HCT116 (cell line): ENCODE data around the gene RAB37. TPM values are rescaled to one million over a fixed set of nuclear protein-coding genes. Genes with fewer than 3 reads are reported as not detected.

Source experiments
- ATAC-seq: fragments of 200-7000 bp; cut with Tn5 transposase; 2 replicates; pipeline ENCODE4 v1.9.1; 2020; ENCODE audit warnings: mild to moderate bottlenecking, moderate library complexity
- BruUV-seq: library from RNA; stranded (reverse); fragments of 400-500 nt; replicated peaks from 2 replicates; lab custom pipeline; 2021; lab: Mats Ljungman, UMichigan
- CTCF ChIA-PET: fragments of 300-600 bp; sonication (Branson Sonifier 250); formaldehyde crosslinking; loops from one replicate; lab custom pipeline; 2021; ENCODE audit warnings: antibody characterized with exemption; lab: Charles Lee
- POLR2A ChIA-PET: fragments of 300-600, 350-600 bp; sonication (Branson Sonifier 250); formaldehyde crosslinking; loops from one replicate; lab custom pipeline; 2021; ENCODE audit warnings: antibody characterized with exemption; lab: Charles Lee
- RAD21 ChIA-PET, 2 experiments: fragments of 300-600 bp; sonication (Branson Sonifier 250); formaldehyde crosslinking; loops; one replicate each; lab custom pipeline; 2023; ENCODE audit warnings: low total read pairs in 2 of 2; ENCODE audit not compliant: uncharacterized antibody in 2 of 2, unreplicated experiment in 2 of 2, low non-redundant PET in 1 of 2; lab: Charles Lee
- DNase-seq: peaks from one replicate; pipeline ENCODE4 v3.0.0-alpha.2; 2010; ENCODE audit warnings: low read depth, low spot score
- H2AFZ ChIP-seq: fragments of 200-600 bp; shearing (Covaris generic), sonication (generic); 2 replicates; pipeline ENCODE4 v1.6.1; 2017; ENCODE audit warnings: low read depth, mixed run types, mixed read lengths, antibody characterized with exemption, low read length; ENCODE audit not compliant: poor library complexity, severe bottlenecking
- H3K27ac ChIP-seq: 2 replicates; pipeline ENCODE4 v1.5.1; 2012; ENCODE audit warnings: low read depth, low read length
- H3K27me3 ChIP-seq: fragments of 200-600 bp; sonication (generic); 2 replicates; pipeline ENCODE4 v1.6.1; 2016; ENCODE audit warnings: mixed run types, low read length, mixed read lengths; ENCODE audit not compliant: insufficient read depth
- H3K36me3 ChIP-seq, 2 experiments: fragments of 200-500 bp in 1 of 2; fragments of 200-600 bp in 1 of 2; sonication (Bioruptor generic) in 1 of 2; sonication (generic) in 1 of 2; 2 replicates each; pipeline versions ENCODE4 v1.5.1 to v1.6.1; 2014 to 2016; ENCODE audit warnings: low read length in 2 of 2, inconsistent platforms in 1 of 2, mixed read lengths in 1 of 2, mixed run types in 1 of 2; ENCODE audit not compliant: insufficient read depth in 2 of 2, control insufficient read depth in 1 of 2
- H3K4me1 ChIP-seq, 2 experiments: fragments of 200-600 bp in 1 of 2; sonication (generic) in 1 of 2; 2 replicates each; pipeline versions ENCODE4 v1.5.1 to v1.6.1; 2012 to 2017; ENCODE audit warnings: low read length in 2 of 2, inconsistent platforms in 1 of 2, mild to moderate bottlenecking in 1 of 2, mixed read lengths in 1 of 2, mixed run types in 1 of 2, moderate library complexity in 1 of 2; ENCODE audit not compliant: insufficient read depth in 2 of 2, control insufficient read depth in 1 of 2
- H3K4me2 ChIP-seq: fragments of 200-600 bp; sonication (generic); 2 replicates; pipeline ENCODE4 v1.6.1; 2017; ENCODE audit warnings: mixed run types, low read length, mixed read lengths
- H3K4me3 ChIP-seq, 2 experiments: fragments of 200-600 bp in 1 of 2; sonication (generic) in 1 of 2; replicated peaks in 1 of 2; 2 replicates each; pipeline ENCODE4 v1.5.1; 2011 to 2016; ENCODE audit warnings: low read length in 2 of 2, control low read depth in 1 of 2, low read depth in 1 of 2, mild to moderate bottlenecking in 1 of 2, mixed read lengths in 1 of 2, mixed run types in 1 of 2
- H3K79me2 ChIP-seq: fragments of 200-600 bp; sonication (generic); 2 replicates; pipeline ENCODE4 v1.6.1; 2017; ENCODE audit warnings: mild to moderate bottlenecking, mixed run types, low read length, moderate library complexity, mixed read lengths; ENCODE audit not compliant: insufficient read depth
- H3K9ac ChIP-seq: fragments of 200-600 bp; sonication (generic); 2 replicates; pipeline ENCODE4 v1.6.1; 2016; ENCODE audit warnings: low read length, mixed read lengths
- H3K9me2 ChIP-seq: fragments of 200-600 bp; sonication (generic), shearing (Covaris generic); 2 replicates; pipeline ENCODE4 v1.6.1; 2017; ENCODE audit warnings: mixed run types, mild to moderate bottlenecking, moderate library complexity; ENCODE audit not compliant: insufficient read depth
- H3K9me3 ChIP-seq, 2 experiments: fragments of 200-500 bp in 1 of 2; fragments of 200-600 bp in 1 of 2; sonication (Bioruptor generic) in 1 of 2; sonication (generic) in 1 of 2; 2 replicates each; pipeline ENCODE4 v1.6.1; 2014 to 2017; ENCODE audit warnings: low read length in 2 of 2, mixed read lengths in 2 of 2, inconsistent platforms in 1 of 2, low read depth in 1 of 2, mild to moderate bottlenecking in 1 of 2, mixed run types in 1 of 2, moderate library complexity in 1 of 2; ENCODE audit not compliant: control insufficient read depth in 1 of 2, insufficient read depth in 1 of 2
- H4K20me1 ChIP-seq: fragments of 200-600 bp; sonication (generic), shearing (Covaris generic); 2 replicates; pipeline ENCODE4 v1.6.1; 2017; ENCODE audit warnings: mixed run types, mild to moderate bottlenecking, moderate library complexity; ENCODE audit not compliant: insufficient read depth
- ATF3 ChIP-seq: IDR thresholded peaks from 2 replicates; pipeline ENCODE4 v1.6.1; 2012
- CEBPB ChIP-seq: IDR thresholded peaks from 2 replicates; pipeline ENCODE4 v1.6.1; 2012; ENCODE audit warnings: low read depth
- EGR1 ChIP-seq: IDR thresholded peaks from 2 replicates; pipeline ENCODE4 v1.6.1; 2012; ENCODE audit warnings: low read depth
- ELF1 ChIP-seq: IDR thresholded peaks from 2 replicates; pipeline ENCODE4 v1.6.1; 2012; ENCODE audit warnings: low read depth, borderline replicate concordance
- EZH2 ChIP-seq: fragments of 200-600 bp; sonication (generic); IDR thresholded peaks from 2 replicates; pipeline ENCODE4 v1.6.1; 2017; ENCODE audit warnings: antibody characterized with exemption, mixed run types
- FOSL1 ChIP-seq: IDR thresholded peaks from 2 replicates; pipeline ENCODE4 v1.6.1; 2012; ENCODE audit warnings: low read depth
- POLR2AphosphoS5 ChIP-seq: IDR thresholded peaks from 2 replicates; pipeline ENCODE4 v1.6.1; 2011; ENCODE audit warnings: mild to moderate bottlenecking, low read depth, low read length, moderate library complexity
- SIN3A ChIP-seq: IDR thresholded peaks from 2 replicates; pipeline ENCODE4 v1.6.1; 2012; ENCODE audit warnings: low read depth
- SRF ChIP-seq: IDR thresholded peaks from 2 replicates; pipeline ENCODE4 v1.6.1; 2012; ENCODE audit warnings: low read depth
- TCF7L2 ChIP-seq: IDR thresholded peaks from 2 replicates; pipeline ENCODE4 v1.7.0; 2011; ENCODE audit warnings: borderline replicate concordance, inconsistent platforms; ENCODE audit not compliant: insufficient read depth, insufficient read length; ENCODE audit errors: extremely low read depth
- YY1 ChIP-seq: IDR thresholded peaks from 2 replicates; pipeline ENCODE4 v1.6.1; 2011; ENCODE audit warnings: low read length, low read depth, moderate library complexity, mild to moderate bottlenecking; ENCODE audit not compliant: insufficient replicate concordance; ENCODE audit errors: extremely low read depth
- ZNF274 ChIP-seq: fragments of 200-500 bp; sonication (Bioruptor generic); IDR thresholded peaks from 2 replicates; pipeline ENCODE4 v1.6.1; 2014; ENCODE audit warnings: mild to moderate bottlenecking, low read depth, low read length, inconsistent platforms
- intact Hi-C: fragments of 100-400 bp; cut with micrococcal nuclease; formaldehyde crosslinking; loops from 2 replicates; pipeline ENCODE4 v1.10.0; 2022
- total RNA-seq: library from RNA; stranded (reverse); gene quantifications from one replicate; pipeline ENCODE4 v1.2.1, GENCODE V29; 2021; ENCODE audit not compliant: unreplicated experiment
- TF ChIP-seq, protein P1 (sequence below): IDR thresholded peaks from 2 replicates; pipeline ENCODE4 v1.6.1; 2012; ENCODE audit warnings: low read depth

Gene RAB37
- total RNA-seq, 1 experiment from 2014 or later, result 8.2 TPM

- no peak for TF ChIP-seq ZNF274
- no peak for TF ChIP-seq FOSL1
- no peak for TF ChIP-seq YY1
- TF ChIP-seq SIN3A, result no peak
- Histone ChIP-seq H2AFZ (no peak overlapping the region), H3K9me2 (no peaks in the 10 kb centered on the region), H3K9ac (no peak overlapping the region), H3K4me2 (no peak overlapping the region), H3K27me3 (no peaks in the 10 kb centered on the region), H3K4me3 (no peak overlapping the region), H3K79me2 (peaks cover 5% of the 10 kb centered on the region; the same call in 1 of the 2 replicates), H3K9me3 (no peaks in the 10 kb centered on the region), H3K4me1 (no peaks in the 10 kb centered on the region; a peak in 1 of 4 replicates), H3K27ac (no peak overlapping the region), H3K36me3 (peaks cover 0 to 2% of the 10 kb centered on the region in 2 experiments; a peak in 2 of 4 replicates), H4K20me1 (no peaks in the 10 kb centered on the region)
- ChIA-PET CTCF (no interaction called here), POLR2A (no interaction called here), RAD21 (no interaction called here)
- intact Hi-C loops, result no loop called here
- ATAC-seq, result no peak
- BruUV-seq, result no TSS peak
- no peak for DNase-seq
Measured at GRCh38 chr17:74786431-74787055, 49.5 kb downstream of the RAB37 start.

- POLR2A ChIA-PET, result no interaction called here
- Histone ChIP-seq H3K27me3 (no peaks in the 10 kb centered on the region), H3K9me2 (no peaks in the 10 kb centered on the region), H2AFZ (no peak overlapping the region), H3K36me3 (peaks cover 0 to 2% of the 10 kb centered on the region in 2 experiments; a peak in 2 of 4 replicates), H3K27ac (no peak overlapping the region)
- ATAC-seq, result no peak
- no TSS peak for BruUV-seq
- intact Hi-C loops, result loop anchor here (1.0 kb wide), 2 partner anchors 72 to 168 kb away; no protein-coding TSS in a partner anchor
- no peak for TF ChIP-seq FOSL1
- TF ChIP-seq, protein P1, sequence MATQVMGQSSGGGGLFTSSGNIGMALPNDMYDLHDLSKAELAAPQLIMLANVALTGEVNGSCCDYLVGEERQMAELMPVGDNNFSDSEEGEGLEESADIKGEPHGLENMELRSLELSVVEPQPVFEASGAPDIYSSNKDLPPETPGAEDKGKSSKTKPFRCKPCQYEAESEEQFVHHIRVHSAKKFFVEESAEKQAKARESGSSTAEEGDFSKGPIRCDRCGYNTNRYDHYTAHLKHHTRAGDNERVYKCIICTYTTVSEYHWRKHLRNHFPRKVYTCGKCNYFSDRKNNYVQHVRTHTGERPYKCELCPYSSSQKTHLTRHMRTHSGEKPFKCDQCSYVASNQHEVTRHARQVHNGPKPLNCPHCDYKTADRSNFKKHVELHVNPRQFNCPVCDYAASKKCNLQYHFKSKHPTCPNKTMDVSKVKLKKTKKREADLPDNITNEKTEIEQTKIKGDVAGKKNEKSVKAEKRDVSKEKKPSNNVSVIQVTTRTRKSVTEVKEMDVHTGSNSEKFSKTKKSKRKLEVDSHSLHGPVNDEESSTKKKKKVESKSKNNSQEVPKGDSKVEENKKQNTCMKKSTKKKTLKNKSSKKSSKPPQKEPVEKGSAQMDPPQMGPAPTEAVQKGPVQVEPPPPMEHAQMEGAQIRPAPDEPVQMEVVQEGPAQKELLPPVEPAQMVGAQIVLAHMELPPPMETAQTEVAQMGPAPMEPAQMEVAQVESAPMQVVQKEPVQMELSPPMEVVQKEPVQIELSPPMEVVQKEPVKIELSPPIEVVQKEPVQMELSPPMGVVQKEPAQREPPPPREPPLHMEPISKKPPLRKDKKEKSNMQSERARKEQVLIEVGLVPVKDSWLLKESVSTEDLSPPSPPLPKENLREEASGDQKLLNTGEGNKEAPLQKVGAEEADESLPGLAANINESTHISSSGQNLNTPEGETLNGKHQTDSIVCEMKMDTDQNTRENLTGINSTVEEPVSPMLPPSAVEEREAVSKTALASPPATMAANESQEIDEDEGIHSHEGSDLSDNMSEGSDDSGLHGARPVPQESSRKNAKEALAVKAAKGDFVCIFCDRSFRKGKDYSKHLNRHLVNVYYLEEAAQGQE, result no peak
- TF ChIP-seq EZH2, result no peak
- TF ChIP-seq EGR1, result no peak
- TF ChIP-seq CEBPB, result no peak
- no peak for TF ChIP-seq TCF7L2
- no peak for TF ChIP-seq ELF1
- TF ChIP-seq ATF3, result no peak
- no peak for TF ChIP-seq SRF
- no peak for TF ChIP-seq POLR2AphosphoS5
- TF ChIP-seq, all 23 proteins: peak for 0
- H4K20me1 ChIP-seq, result no peaks in the 10 kb centered on the region
- no peak overlapping the region for H3K4me3 ChIP-seq
- DNase-seq, result no peak
- RAD21 ChIA-PET, result interaction anchor here in 1 of 2 experiments (0.7 kb wide), 1 partner anchor 19 kb away, joined by 3 read pairs; no protein-coding TSS in a partner anchor
- no peak overlapping the region for H3K9ac ChIP-seq
- H3K4me1 ChIP-seq, result no peaks in the 10 kb centered on the region; a peak in 1 of 4 replicates
- CTCF ChIA-PET, result interaction anchor here (1.0 to 3.0 kb wide), 14 partner anchors 9 to 170 kb away, joined by 3 to 17 read pairs (median 7); partner anchors contain the start of genes FDXR and NAT9
- H3K79me2 ChIP-seq, result no peaks in the 10 kb centered on the region
- H3K9me3 ChIP-seq, result no peaks in the 10 kb centered on the region
- H3K4me2 ChIP-seq, result no peak overlapping the region
Measured at GRCh38 chr17:74790161-74791058, 53.4 kb downstream of the RAB37 start.
